ENCODE measurements around the gene FAM229A.

- no peak for TF ChIP-seq CTCF (IDR thresholded peaks at IDR 0.05)
- no peak for TF ChIP-seq POLR2A (IDR thresholded peaks at IDR 0.05)
Measured at GRCh38 chr1:32327204-32327603, 35.1 kb downstream of the FAM229A start.
